Measurements from ENCODE around the gene PTGES3. TPM values are rescaled to one million over a fixed set of nuclear protein-coding genes. Genes with fewer than 3 reads are reported as not detected.

Gene PTGES3
- total RNA-seq, 1 experiment from 2014 or later: 435 TPM

DNA sequence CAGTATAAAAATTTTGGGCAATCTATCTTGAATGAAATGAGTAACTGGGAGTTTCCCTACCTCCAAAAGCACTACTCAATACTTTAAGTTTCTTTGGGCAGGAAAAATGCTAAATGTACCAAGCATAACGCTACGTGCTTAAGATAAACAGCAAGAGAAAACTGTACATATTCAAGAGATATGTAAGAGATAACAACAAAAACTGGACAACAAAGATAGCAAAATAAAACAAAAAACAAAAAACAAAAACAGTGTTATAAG lies 20.0 kb downstream of the PTGES3 start:
- Histone ChIP-seq H2BK12ac (ENCODE audit: insufficient read length, low read depth, low read length) (no peak overlapping the region), H3K9me3 (ENCODE audit: control insufficient read depth, low read depth, low read length) (no peaks in the 10 kb centered on the region), H3K79me2 (ENCODE audit: insufficient read depth, low read length) (no peaks in the 10 kb centered on the region), H4K5ac (ENCODE audit: insufficient read length, low read depth, low read length) (no peak overlapping the region), H3K14ac (ENCODE audit: insufficient read depth, low read length) (no peak overlapping the region), H3K27me3 (ENCODE audit: insufficient read depth, low read length) (no peaks in the 10 kb centered on the region), H4K8ac (replicated peaks; ENCODE audit: insufficient read length, low read depth, low read length) (no peak overlapping the region), H2AK5ac (ENCODE audit: insufficient read length, low read length) (no peak overlapping the region), H3K56ac (ENCODE audit: insufficient read length, low read depth, low read length) (no peak overlapping the region), H3K27ac (ENCODE audit: insufficient read length, low read depth, low read length) (no peak overlapping the region), H3K23me2 (ENCODE audit: insufficient read length, low read depth, low read length, poor library complexity, severe bottlenecking) (no peaks in the 10 kb centered on the region), H4K20me1 (ENCODE audit: control insufficient read depth, insufficient read depth, insufficient read length) (no peaks in the 10 kb centered on the region), H3K23ac (ENCODE audit: insufficient read length, low read depth, low read length) (no peak overlapping the region), H2BK20ac (ENCODE audit: low read depth, low read length, poor library complexity, severe bottlenecking) (no peak overlapping the region), H4K91ac (ENCODE audit: insufficient read length, low read depth, low read length) (no peak overlapping the region), H2BK120ac (ENCODE audit: low read depth, low read length, poor library complexity, severe bottlenecking) (no peak overlapping the region), H3K18ac (ENCODE audit: insufficient read length, low read depth, low read length) (no peak overlapping the region), H3K9ac (ENCODE audit: extremely low read depth, insufficient read length, low read length) (no peak overlapping the region), H3K4ac (ENCODE audit: low read depth, low read length) (no peak overlapping the region), H2BK5ac (ENCODE audit: insufficient read length, low read length) (no peak overlapping the region), H2AFZ (ENCODE audit: low read length) (no peak overlapping the region), H2BK15ac (ENCODE audit: low read depth, low read length) (no peak overlapping the region), H3T11ph (ENCODE audit: low read length) (no peak overlapping the region), H3K4me1 (ENCODE audit: insufficient read depth, low read length) (no peaks in the 10 kb centered on the region), H3K79me1 (ENCODE audit: insufficient read depth, low read depth, low read length, poor library complexity, severe bottlenecking) (peaks cover 10% of the 10 kb centered on the region), H3K4me2 (ENCODE audit: insufficient read depth, insufficient read length, low read length) (no peak overlapping the region)
- peak overlapping the region in 2 of 3 experiments; percentile 13 to 21; a peak in 1 of 7 replicates for H3K27ac Mint-ChIP-seq
- H3K36me3 Mint-ChIP-seq (ENCODE audit: insufficient read depth in 1 of 3, low read depth in 3 of 3): peaks cover 57 to 94% (median 86%) of the 10 kb centered on the region in 3 experiments; a peak in 6 of 7 replicates
- H3K4me3 Mint-ChIP-seq: no peak overlapping the region
- H3K27me3 Mint-ChIP-seq (ENCODE audit: low read depth): no peaks in the 10 kb centered on the region
- H3K4me1 Mint-ChIP-seq: no peaks in the 10 kb centered on the region
- no peak for TF ChIP-seq CTCF (conservative IDR thresholded peaks at IDR 0.05)
- no peak for DNase-seq
- WGBS (ENCODE audit: extremely low coverage, insufficient read length, low lambda C conversion rate): no CpG with 5 or more reads among the region's 2 CpGs
- no peaks in the 10 kb centered on the region for H3K9me3 Mint-ChIP-seq

Measured in H9 (cell line).